Stimulated activated CD4-positive, alpha-beta T cell treated with anti-CD3 and anti-CD28 coated beads, Interleukin-1b, Interleukin-23, amount 100 ng/mL, for 24 hours (primary cell): Measurements from ENCODE around the gene PPFIBP1.
"Not testable (repeated sequence)": the region's sequence is repeated elsewhere in the genome, so short reads cannot be mapped to it uniquely, and the experiment has no call there.

Experiments
- DNase-seq, 4 experiments: peaks; one replicate each; pipeline ENCODE4 v3.0.0-alpha.2; 2020; ENCODE audit warnings: low read depth in 4 of 4, low spot score in 1 of 4

The PPFIBP1 gene

DNA sequence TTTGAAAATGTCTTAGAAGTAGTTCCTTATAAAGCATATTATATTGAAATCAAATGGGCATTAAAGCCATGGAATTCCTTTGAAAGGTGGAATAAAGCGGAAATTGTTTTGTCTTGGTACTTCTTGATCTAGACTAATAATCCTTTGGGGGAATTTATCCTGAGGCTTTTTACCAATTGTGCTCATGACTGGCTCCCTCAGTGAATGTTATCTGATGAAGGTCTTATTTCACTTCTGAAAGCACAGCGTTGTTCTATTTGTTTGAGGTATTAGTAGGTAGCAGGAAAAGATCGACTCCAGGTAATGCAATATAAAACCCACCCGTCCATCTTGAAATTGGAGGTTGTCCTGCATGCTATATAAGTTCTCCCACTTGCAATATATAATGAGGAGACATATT is 64.8 kb downstream of the PPFIBP1 start:
- no peak for DNase-seq

DNA sequence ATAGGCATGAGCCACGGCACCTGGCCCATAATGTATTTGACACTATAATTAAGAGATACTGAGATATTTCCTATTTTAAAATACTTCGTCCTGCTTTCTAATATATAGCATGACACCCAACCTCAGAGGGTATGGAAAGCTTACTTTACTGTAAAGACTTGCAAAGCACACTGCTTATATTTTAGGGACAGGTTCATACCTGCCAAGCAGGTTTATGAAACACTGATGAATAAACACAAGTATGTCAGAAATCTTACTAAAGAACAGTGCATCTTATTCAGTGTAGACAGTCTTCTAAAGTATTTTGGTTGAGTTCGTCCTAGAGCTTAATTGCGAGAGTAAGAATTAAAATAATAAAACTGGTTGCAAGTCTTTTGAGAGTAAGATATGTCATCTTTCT is 65.4 kb downstream of the PPFIBP1 start:
- DNase-seq: no peak

DNA sequence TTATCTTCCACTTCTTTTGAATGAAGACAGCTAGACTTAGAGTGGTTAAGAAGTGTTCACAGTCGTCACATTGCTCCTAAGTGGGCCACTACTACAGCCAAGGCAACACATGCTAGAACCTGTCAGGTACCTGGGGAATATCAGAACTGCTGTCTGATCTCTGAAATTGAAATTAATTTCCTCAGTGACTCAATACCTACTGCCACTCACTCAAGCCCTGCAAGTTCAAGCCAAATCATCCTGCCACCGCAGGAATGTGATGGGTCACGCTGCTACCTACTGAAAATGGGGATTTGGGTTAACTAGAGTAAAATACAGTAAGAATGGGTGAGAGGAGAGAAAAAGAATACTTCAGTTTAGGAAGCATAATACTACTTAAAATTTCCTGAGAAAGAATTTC is 67.7 kb downstream of the PPFIBP1 start:
- not testable (repeated sequence) for DNase-seq

DNA sequence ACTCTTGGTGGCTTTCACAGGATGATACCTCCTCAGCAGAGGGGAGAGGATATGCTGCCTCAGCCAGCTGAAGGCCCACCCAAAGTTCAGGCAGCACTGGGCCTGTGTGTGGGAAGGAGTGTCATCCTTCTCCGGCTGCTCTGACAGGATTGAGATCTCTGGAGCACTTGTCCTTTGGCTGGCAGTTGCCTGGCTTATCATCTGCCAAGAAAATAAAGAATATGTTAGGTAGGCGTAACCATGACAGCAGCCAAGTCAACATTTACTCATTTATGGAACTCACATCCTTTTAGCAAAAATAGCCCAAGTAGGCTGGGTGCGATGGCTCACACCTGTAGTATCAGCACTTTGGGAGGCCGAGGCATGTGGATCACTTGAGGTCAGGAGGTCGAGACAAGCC is 68.5 kb downstream of the PPFIBP1 start:
- no peak for DNase-seq

DNA sequence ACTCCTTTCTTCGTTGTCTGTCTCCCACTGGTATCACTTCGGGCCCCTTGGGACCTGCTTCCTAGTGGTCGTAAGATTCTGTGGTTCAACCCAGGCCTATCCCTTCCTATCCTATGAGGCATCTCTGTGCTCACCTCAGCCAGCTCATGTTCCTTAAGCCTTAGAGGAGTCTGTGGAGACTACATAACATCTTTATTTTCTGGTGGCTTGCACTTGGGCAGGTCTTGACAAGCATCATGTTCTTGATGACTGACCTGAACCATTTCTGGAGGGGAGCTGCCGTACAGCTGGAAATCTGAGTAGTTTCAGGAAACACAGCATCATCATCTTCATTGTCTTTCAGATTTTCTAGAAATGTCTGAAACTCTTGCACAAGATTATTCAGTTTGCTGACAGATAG is 69.3 kb downstream of the PPFIBP1 start:
- DNase-seq: no peak

DNA sequence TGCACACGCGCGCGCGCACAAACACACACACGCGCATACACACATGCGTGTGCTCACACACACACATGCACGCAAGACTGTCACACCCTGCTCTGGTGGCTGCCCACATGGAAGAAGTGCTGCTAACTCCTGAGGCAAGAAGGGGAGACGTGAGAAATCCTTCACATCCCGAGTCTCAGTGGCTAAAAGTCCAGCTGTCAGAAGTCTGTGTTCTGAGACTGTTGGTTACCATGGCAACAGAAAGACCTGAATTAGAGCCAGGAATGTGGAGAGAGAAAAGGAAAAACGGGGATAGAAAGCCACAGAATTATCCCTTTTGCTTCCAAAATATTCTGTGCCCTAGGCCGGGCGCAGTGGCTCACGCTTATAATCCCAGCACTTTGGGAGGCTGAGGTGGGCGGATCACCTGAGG is 71.2 kb downstream of the PPFIBP1 start:
- no peak for DNase-seq

DNA sequence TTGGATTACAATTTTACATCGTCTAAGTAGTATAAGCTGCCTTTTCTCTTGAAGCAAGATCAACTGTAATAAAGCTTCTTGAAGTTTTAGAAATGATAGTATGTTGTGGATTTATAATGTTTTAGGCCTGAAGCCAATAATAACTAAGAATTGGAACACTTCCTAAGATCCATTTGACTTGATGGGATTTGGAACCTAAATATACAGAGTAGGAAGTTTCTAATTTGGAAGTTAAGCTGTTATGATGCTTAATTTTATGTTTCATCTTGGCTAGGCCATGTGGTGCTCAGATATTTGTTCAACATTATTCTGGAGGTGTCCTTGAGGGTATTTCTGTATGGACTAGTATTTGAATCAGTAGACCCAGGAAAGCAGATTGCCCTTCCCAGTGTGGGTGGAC is 74.9 kb downstream of the PPFIBP1 start:
- DNase-seq: not testable (repeated sequence)

DNA sequence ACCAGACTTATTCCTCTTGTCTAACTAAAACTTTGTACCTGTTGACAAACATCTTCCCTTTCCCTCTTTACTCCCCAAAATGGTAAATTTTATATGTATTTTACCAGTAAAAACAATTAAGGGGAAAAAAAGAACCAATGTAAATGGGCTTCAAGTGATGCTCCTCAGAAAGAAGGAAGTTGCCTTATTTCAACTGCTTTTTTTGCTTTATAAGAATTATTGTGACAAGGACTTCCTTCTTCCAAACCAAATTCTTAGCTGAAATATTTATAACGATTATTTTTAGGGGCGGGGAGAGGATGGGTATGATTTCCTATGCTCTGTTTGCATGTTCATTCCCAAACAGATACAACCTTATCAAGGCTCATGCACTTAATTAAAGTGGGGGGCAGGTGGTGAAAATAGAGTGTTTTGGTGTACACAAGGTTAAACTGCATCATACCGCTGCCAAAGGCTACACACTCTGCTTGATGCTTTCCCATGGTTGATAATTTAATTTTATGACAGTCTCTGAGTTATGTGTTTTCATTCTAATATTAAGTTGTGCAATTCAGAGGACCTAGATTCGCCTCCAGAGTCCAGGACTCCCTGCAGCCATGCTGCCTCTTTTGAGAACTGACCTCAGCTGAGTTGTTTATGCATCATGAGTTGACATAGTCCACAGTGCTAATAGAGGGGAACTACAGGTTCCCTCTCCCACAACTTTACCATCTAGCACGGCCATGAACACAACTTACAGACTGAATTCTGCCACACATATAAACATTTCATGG is 77.2 kb downstream of the PPFIBP1 start:
- not testable (repeated sequence) for DNase-seq

DNA sequence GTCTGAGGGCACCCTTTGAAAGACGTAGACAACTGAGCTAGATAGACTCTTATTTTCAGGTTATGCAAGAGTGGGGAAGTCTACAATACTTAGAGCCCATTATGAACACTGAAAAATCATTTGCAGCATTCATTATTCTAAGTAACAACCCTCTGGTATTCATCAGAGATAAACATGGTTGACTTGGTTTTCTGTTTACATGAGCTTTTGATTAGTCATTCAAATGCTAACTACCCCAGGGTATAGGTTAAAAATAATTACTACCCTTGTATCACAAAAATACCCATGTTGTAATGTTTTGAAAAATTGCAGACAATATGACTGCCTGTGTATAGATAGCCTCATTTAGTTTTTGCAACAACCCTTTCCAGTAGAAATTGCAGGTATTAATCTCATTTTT is 78.5 kb downstream of the PPFIBP1 start:
- no peak for DNase-seq

DNA sequence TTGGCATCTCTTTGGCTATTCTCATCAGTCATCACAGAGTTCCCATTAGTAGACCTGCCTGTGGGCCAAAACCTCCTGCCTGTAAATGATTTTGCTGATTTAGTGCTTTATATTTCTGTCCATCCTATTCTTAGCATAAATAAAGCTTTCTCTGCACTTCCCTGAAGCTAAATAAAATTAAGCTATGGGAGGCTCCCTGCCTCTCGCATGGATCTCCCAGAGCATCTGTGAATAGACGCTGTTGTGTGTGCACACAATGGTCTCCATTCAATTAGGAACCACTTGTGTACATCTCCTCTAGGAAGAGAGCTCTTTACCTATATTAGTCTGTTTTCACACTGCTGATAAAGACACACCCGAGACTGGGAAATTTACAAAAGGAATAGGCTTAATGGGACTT is 80.4 kb downstream of the PPFIBP1 start:
- DNase-seq: no peak

DNA sequence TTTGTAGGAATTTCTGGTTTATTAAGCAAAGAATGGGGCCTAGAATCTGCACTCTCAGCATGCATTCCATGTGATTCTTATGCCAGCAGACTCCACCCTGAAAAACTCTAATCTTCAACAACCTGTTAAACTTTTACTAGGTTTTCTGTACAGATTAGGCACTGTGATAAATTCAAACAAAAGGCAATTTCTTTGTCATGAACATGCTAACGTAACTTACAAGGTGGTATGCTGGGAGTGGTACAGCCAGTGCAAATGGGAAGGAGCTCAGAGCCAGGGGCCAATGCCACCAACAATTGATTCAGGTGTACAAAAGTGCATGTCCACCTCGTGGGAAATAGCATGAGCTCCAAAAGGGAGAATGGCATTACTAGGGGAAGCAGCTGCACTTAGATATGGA is 83.0 kb downstream of the PPFIBP1 start:
- no peak for DNase-seq

DNA sequence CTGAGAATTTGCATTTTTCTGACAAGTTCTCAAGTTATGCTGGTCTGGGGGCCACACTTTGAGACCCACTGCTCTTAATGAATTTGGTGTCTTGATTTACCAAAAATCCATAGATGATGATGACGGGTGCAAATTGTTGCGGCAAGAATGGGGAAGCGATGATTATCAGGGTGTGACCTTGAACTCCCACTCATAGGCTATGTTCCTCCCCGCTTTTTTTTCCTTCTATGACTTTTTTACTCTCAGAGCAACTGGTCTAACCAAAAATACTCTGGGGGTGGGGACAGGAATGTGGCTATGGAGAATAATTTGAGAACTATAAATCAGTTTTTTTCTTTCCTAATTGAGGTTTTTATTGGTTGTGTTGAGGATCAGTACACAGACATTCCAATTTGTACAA is 83.6 kb downstream of the PPFIBP1 start:
- no peak for DNase-seq

DNA sequence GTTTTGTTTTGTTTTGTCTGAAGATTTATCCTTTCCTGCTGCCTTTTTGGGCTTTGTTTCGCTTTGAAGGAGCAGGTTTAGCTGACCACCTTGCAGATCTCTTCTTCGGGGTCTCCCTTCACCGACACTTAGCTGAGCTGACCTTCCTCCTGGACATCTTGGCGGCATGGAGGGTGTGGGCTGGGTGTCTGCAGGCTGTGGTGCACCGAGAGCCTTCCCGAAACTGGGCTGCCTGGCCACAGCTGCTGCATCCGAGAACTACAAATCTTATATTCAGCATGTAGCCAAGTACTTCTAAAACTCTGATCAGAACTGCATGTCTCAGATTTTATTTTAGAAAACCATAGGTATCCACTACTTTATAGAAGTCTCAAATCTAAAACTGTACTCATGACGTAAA is 84.9 kb downstream of the PPFIBP1 start:
- no peak for DNase-seq

DNA sequence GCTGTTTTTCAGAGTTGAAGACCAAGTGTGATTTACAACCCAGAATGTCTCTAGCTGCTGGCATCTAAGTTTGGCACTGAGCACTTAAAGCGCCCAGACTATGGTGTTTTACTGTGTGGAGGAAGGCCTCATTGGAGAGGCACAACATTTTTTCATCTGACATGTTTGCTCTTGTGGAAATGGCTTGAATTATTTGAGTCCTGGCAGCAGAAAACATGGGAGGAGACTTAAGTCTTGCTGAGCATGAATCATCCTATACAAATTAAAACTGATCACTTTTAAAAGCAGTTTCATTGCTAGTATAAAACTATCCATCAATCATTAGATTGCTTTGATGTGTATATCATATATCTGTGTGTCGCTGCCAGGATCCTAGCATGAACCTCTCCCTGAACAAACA is 86.4 kb downstream of the PPFIBP1 start:
- DNase-seq: no peak

DNA sequence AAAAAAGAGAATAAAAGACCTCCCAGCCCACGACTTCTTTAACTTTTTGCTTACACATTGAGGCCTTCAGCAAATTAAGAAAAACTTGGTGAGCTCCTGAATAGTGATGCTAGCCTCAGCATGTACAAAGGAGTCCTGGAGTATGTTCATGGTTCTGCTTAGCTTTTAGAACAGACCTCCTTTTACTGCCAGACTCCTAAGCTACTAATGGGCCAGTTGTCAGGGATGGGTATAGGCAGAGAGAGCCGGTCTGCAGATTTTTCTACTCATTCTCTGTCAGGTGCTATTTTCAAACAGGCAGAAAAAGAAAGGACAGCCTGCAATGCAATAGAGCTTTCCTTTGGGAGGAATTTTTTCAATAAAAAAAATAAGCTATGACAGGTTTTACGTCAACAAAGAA is 90.4 kb downstream of the PPFIBP1 start:
- DNase-seq: no peak

DNA sequence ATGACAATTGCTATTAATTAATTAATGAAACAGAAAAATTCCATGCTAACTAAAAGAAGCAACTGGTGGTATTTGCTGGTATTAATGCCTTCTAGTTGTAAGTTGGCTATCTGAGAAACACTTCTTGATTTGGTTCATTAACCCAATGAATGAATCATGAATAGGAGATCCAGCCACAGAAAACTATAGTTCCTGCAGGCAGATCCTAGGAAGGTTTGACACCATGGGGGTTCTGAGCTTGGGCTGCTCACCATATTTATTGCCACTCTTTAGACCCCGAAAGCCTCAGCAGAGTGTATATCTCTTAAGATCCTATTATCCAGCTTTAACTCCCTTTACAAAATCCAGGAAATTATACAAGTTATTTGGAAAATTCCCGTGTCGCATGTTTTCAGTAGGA is 90.9 kb downstream of the PPFIBP1 start:
- no peak for DNase-seq

DNA sequence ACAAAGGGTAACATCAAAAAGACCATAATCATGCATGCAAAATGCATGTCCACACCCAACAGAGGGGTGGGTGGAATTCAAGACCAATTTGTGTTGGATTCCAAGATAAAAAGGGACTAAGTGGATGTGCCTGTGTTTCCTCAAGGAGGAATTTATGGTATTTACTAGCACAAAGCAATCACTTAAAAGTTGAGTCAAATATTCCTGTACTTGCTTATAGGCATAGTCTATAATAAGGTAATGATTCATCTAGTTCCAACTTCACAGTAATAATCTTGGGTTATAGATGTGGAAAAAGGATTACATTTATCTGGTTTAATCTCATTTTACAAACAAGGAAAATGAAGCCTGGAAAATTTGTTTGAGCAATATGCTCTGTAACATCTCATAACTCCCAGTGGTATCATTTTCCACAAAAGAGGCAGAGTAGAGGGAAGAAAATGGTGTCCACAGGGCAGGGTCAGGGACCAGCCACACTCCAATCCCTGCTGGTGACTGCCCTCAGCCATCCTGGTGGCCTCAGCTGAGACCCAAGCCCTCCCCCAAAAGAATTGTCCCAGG is 91.4 kb downstream of the PPFIBP1 start:
- DNase-seq: no peak

DNA sequence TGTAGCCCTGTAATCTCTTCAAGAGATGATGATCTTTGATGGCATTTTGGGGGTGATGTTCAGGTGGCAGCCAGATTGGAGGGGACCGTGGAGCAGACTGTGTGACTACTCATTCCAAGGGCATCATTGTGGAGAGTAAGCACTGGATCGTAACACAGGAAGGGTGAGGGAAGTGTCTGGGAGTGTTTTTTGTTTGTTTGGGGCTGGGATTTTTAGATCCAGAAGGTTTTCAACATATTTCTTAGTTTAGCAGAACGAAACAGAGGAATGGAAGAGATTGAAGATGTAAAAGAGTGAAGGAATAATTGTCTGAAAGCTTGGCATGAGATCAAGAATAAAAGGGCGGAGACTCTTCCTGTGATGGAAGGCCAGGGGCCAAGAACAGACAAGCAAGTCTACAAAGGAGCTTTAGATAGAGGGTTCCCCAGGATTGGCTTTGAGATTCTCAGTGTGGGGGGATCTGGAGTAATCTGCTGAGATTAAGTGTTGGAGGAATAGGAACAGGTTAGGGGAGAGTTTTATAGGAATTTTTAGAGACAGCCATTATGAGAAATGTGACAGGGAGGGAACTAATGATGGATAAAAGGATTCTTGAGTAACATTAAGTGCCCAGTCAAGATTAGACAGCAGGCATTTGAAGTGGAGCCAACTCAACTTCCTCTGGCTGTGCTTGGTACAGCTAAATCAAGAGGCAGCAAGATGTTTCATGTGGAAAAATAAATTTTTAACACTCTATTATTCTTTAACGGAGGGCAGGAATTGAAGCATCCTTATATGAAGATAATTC is 92.5 kb downstream of the PPFIBP1 start:
- DNase-seq: no peak

DNA sequence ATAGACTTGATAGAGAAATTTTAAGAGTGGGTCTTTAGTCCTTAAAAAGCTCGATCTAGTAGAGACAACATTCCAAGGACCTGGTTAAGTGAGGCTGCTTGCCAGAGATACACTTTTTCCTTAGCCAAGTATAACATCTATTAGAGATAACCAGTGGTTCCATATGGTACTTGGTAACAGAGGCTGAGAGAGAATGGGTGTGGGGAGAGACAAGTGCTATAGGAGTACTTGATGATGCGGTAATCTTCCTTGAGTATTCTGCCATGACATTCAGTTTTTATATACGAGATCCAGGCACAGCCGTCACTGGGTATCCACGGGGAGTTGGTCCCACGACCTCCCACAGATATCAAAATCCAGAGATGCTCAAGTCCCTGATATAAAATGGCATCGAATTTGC is 94.8 kb downstream of the PPFIBP1 start:
- DNase-seq: no peak

DNA sequence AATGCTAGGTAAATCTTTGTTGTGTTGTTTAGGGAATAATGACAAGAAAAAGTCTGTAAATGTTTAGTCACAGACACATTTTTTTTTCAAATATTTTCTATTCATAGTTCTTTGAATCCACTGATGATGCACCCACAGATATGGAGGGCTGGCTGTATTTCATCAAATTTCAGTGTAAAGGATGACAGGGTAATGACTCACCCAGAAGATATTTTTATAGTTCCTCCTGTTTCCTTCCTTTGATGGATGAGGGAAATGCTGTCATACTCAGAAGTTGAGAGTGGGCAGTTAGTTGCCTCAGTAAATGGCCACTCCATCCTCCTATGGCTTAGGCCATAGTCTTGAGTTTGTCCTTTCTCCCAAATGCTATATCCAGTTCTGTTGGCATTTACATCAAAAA is 95.3 kb downstream of the PPFIBP1 start:
- no peak for DNase-seq

DNA sequence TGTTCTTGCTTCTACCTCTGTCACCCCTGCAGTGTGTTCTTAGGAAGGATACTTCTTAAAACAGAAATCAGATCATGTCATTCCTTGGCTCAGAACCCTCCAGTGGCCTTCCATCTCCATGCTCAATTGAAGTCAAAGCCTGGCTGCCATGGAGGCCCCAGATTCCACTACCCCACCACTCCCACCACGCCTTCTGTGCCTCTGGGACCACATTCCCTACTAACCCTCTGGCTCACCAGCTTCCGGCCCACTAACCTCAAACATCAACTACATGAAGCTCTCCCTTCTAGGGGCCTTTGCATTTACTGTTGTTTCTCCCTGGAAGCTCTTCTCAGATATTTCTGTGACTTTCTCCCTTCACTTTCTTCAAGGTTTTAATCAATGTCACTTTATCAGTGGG is 96.1 kb downstream of the PPFIBP1 start:
- DNase-seq: no peak

DNA sequence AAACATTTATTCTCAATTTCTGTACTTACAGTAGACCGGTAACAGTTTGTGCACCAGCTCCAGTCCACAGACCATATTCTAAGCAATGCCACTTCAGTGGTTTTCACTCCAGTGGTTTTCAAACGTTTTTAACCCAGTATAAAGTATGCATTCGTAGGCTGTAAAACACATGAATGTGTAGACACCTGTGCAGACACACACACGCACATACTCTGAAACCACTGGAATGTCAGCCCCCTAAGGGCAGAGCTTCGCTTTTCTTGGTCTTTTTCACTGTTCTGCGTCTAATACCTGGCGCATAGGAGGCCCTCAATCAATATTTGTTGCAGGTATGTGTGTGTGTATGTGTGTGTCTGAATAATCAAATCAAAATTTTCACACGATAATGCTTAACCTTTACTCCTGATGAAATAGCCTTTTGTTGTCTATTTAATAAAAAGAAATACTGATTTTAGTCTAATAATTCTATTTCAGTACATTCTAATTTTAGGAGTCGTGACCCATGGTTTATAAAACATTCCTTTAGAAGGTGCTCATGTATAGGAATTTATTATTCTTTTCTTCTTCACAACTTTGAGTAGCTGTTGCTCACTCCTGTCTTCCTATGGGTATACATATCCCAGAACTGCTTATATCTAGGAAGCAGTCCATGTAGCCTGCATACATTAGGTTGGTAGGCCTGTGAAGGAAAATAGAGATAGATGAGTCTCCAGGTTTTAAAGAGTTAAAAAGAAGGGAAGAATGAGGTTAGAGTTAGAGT is 98.6 kb downstream of the PPFIBP1 start:
- DNase-seq: no peak
